GM20000 (cell line): ENCODE data around the gene PITHD1.

Source experiments
- DNase-seq: peaks from one replicate; pipeline ENCODE4 v3.0.0; 2012; ENCODE audit warnings: low spot score
- TF ChIP-seq, protein P1 (sequence below): IDR thresholded peaks from 2 replicates; pipeline ENCODE4 v1.5.1; 2012; ENCODE audit warnings: mild to moderate bottlenecking, control low read depth; ENCODE audit errors: extremely low read depth, missing control alignments

PITHD1 gene

DNA sequence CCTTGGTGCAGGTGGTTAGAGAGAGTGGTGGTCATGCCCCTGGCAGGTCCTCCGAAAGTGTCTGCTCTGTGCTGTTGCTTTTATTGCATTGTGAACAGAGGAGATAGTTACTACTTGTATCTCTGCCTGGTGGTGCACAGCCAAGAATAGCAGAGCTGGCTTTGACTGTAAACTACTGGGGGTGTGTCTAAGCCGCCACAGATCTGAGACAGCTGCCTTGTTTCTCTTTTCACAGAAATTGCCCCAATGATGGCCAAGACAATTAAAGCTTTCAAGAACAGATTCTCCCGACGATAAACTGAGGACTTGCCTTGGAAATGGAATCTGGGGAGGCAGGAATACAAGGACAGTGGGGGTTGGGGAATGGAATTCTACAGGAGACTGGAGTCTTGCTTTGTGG is 18.9 kb upstream of the PITHD1 start:
- DNase-seq, result no peak
- TF ChIP-seq, protein P1, sequence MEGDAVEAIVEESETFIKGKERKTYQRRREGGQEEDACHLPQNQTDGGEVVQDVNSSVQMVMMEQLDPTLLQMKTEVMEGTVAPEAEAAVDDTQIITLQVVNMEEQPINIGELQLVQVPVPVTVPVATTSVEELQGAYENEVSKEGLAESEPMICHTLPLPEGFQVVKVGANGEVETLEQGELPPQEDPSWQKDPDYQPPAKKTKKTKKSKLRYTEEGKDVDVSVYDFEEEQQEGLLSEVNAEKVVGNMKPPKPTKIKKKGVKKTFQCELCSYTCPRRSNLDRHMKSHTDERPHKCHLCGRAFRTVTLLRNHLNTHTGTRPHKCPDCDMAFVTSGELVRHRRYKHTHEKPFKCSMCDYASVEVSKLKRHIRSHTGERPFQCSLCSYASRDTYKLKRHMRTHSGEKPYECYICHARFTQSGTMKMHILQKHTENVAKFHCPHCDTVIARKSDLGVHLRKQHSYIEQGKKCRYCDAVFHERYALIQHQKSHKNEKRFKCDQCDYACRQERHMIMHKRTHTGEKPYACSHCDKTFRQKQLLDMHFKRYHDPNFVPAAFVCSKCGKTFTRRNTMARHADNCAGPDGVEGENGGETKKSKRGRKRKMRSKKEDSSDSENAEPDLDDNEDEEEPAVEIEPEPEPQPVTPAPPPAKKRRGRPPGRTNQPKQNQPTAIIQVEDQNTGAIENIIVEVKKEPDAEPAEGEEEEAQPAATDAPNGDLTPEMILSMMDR, result no peak

DNA sequence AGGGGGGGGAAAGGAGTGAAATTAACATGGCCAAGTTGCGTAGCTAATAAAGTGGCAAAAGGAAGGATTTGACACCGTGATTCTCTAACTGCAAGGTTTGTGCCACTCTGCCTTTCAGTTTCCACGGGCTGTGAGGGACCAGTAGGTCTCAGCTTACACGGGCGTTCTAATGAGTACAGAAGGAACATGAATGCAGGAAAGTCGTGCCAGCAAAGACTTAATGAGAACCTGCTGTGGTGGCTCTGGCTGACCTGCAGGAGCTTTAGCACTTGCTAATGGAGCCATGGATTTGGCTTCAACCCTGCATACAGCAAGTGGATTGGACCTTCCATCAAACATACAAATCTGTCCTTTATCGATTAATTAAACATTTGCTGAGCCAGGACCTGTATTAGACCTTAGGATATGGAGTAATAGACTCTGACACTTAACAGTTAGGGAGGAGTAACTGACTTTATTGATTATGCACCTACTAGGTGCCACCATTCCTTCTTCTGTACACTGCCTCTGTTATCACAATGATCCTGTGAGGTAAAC is 15.1 kb upstream of the PITHD1 start:
- DNase-seq, result no peak
- TF ChIP-seq, protein P1, result no peak

DNA sequence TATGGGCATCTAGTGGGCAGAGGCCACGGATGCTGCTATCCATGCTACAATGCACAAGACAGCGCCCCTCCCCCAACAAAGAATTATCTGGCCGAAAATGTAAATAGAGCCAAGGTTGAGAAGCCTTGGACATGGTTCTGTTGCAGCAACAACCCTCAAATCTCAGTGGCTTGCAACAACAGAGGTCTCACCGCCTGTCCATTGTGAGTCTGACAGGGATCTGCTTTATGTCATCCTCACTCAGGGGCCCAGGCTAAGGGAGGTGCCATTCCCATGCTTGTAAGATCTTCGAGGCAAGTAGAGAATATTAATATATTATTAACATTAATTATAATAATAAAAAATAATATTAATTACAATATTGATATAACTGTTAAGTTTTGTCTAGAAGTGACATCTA is 9.5 kb upstream of the PITHD1 start:
- TF ChIP-seq, protein P1, result no peak

DNA sequence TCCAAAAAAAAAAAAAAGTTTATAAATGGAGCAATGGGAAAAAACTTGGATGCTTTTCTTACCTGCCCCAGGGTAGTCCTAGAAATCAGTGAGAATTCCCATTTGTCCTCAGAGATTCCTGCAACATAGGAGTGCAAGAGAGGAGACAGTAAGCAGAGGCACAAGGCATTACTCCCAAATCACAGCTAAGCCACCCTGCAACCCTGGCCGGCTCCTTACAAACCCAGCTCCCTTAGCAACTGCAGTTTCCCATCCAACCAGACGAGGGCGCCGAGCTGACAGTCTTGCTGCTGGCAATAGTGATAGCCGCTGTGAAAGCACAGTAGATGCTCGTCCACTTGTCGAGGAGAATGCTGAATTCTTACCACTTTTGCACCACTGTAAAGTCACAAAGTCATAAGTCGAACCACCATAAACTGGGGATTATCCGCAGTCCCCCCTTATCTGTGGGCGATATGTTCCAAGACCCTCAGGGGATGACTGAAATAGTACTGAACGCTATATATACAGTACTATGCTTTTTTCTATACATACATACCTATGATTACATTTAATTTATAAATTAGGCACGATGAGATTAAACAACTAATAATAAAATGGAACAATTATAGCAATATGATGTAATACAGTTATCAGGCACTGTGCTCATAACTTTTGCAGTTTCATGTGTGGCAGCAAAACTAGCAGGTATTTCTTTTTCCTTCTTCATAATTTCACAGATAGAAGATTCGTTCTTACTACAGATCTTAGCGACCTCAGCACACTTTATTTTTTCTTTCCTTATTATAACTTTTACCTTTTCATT is 6.0 kb upstream of the PITHD1 start:
- DNase-seq, result peak; percentile 72
- TF ChIP-seq, protein P1, result peak; percentile 98

More for the DNA sequence above, 9.5 kb upstream of the PITHD1 start:
- no peak for DNase-seq

DNA sequence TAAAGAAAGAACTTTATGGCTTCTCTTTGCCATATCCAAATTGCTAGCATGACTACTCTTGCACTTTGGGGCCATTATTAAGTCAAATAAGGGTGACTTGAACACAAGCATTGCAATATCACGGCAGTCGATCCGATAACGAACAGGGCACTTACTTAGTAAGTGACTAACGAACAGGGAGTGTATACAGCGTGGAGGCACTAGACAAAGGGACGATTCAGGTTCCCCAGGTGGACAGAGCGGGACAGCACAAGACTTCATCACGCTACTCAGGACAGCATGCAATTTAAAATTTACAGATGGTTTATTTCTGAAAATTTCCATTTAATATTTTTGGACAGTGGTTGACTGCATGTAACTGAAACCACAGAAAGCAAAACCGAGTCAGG is 5.4 kb upstream of the PITHD1 start:
- no peak for DNase-seq
- TF ChIP-seq, protein P1, result no peak

DNA sequence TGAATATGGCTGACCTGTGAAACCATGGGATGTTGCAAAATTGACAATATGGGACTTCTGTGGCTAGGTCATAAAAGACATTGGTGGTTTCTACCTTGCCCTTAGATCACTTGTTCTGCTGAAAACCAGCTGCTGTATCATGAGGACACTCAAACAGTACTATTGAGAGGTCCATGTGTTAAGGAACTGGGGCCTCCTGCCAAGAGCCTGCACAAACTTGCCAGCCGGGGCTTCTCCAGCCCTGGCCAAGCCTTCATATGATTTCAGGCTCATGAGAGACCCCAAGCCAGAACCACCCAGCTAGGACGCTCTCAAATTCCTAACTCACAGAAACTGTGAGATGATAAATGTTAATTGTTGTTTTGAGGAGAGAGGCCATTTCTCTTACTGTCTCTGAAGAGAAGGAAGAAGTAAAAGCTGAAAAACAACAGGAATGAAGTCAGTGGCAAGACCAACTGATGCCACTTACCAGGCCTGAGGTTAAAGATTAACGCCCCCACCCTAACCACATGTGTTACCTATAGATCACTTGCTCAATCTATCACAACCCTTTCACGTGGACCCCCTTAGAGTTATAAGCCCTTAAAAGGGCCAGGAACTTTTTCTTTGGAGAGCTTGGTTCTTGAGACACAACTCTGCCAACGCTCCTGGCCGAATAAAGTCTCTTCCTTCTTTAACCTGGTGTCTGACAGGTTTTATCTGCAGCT is 3.9 kb upstream of the PITHD1 start:
- TF ChIP-seq, protein P1, result no peak
- DNase-seq, result no peak

DNA sequence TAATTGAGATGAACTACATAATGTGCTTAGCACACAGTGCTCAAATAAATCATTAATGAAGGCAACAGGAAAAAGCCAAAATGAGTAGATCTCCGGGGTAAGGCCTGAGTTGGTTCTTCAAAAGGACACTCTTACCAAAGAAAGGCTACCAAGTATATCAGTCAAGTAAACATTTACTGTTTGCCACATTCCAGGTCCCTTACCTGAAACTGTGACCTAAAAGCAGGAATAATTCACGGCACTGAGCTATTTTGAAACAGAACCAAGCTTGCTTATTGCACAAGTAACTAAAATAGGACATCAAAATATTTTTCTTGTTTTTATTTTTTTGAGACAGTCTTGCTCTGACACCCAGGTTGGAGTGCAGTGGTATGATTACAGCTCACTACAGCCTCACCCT is 2.0 kb upstream of the PITHD1 start:
- TF ChIP-seq, protein P1, result no peak
- no peak for DNase-seq
